Duodenal mucosa (tissue), 2 donors: Measurements from ENCODE around the gene IL37.

Experiments used
- H3K27ac ChIP-seq: one replicate; pipeline ENCODE4 v1.7.0; 2013; ENCODE audit warnings: low read depth, low read length
- H3K27me3 ChIP-seq, 2 donors: one replicate each; pipeline ENCODE4 v1.7.0; 2013; ENCODE audit warnings: low read length in 2 of 2, control low read depth in 1 of 2; ENCODE audit not compliant: insufficient read depth in 2 of 2, control insufficient read depth in 1 of 2
- H3K36me3 ChIP-seq, 2 donors: one replicate each; pipeline ENCODE4 v1.7.0; 2013; ENCODE audit warnings: low read length in 2 of 2, control low read depth in 1 of 2; ENCODE audit not compliant: insufficient read depth in 2 of 2, control insufficient read depth in 1 of 2
- H3K4me1 ChIP-seq, 2 donors: one replicate each; pipeline ENCODE4 v1.7.0; 2013; ENCODE audit warnings: low read length in 2 of 2, control low read depth in 1 of 2; ENCODE audit not compliant: insufficient read depth in 2 of 2, control insufficient read depth in 1 of 2
- H3K4me3 ChIP-seq, 2 donors: one replicate each; pipeline ENCODE4 v1.7.0; 2013; ENCODE audit warnings: low read length in 2 of 2, low read depth in 1 of 2
- H3K9ac ChIP-seq, 2 donors: one replicate each; pipeline ENCODE4 v1.7.0; 2013; ENCODE audit warnings: low read length in 2 of 2, low read depth in 1 of 2
- H3K9me3 ChIP-seq, 2 donors: one replicate each; pipeline ENCODE4 v1.7.0; 2013; ENCODE audit warnings: low read length in 2 of 2, control low read depth in 1 of 2; ENCODE audit not compliant: control insufficient read depth in 1 of 2

The IL37 gene

GRCh38 chr2:112910219-112910618, 746 bp upstream of the IL37 start:
- no peaks in the 10 kb centered on the region for H3K9me3 ChIP-seq
- no peak overlapping the region for H3K27ac ChIP-seq
- H3K36me3 ChIP-seq: no peaks in the 10 kb centered on the region
- no peaks in the 10 kb centered on the region for H3K4me1 ChIP-seq
- H3K4me3 ChIP-seq: no peak overlapping the region
- H3K9ac ChIP-seq: no peak overlapping the region
- peaks cover 0 to 3% of the 10 kb centered on the region in 2 donors for H3K27me3 ChIP-seq

GRCh38 chr2:112912403-112912802, 1.4 kb downstream of the IL37 start:
- Histone ChIP-seq H3K4me1 (no peaks in the 10 kb centered on the region), H3K9me3 (no peaks in the 10 kb centered on the region), H3K36me3 (no peaks in the 10 kb centered on the region), H3K4me3 (no peak overlapping the region), H3K27me3 (no peaks in the 10 kb centered on the region), H3K9ac (no peak overlapping the region), H3K27ac (no peak overlapping the region)

DNA sequence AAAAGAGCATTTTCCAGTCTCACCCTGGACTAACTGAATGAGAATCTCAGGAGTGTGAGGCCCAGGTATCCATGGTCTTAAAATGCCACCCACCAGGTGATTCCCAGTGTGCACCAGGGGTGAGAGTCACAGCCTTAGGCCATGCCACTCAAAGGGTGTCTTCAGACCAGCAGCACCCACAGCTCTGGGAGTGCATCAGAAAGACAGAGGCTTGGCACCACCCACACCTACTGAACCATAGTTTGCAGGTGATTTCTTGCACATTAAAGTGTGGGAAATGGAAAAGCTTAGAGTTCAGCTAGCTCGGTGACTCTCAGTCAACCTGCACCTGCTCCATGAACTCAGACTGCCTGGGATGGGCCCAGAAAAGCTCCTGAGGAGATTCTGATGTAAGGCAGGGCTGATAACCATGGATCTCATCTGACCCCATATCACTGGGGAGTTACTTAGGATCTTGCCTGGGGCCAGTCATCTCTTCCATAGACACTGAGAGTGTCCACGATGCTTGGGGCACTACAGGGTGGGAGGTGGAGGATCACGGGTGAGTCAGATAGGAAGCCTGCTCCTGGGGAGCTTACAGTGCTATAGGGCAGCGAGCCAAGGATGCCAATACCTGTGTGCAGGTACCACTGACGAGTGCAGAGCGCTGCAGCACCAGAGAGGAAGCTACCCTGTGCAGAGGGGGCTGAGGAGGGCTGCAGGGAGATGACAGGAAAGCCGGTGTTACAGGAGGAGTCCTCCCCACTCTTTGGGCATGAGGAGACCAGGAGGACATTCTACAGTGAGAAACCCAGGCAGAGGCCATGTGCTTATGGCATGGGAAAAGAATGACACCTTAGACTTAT, 4.6 kb downstream of the IL37 start:
- H3K27ac ChIP-seq: no peak overlapping the region
- no peaks in the 10 kb centered on the region for H3K36me3 ChIP-seq
- no peaks in the 10 kb centered on the region for H3K4me1 ChIP-seq
- H3K4me3 ChIP-seq: no peak overlapping the region
- no peaks in the 10 kb centered on the region for H3K27me3 ChIP-seq
- no peak overlapping the region for H3K9ac ChIP-seq
- no peaks in the 10 kb centered on the region for H3K9me3 ChIP-seq

DNA sequence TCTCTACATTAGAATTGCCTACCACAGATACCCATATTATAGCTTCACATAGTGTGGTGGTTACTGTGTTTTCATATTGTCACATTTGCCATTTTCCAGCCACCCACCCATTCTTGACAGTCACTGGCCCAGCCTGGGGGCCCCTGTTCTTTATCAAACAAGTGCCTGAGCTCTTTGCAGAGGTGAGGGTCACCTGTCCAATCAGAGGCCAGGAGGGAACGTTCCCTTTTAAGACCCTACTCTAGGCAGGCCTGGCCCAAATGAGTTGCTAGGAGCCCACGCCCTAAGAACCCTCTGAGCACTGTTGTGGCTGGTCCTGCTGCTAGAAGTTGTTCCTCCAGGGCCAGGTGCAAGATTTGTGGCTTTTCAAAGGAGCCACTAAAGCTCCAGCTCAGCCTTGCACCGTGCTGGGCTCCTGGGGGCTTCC, 5.2 kb downstream of the IL37 start:
- Histone ChIP-seq H3K4me3 (no peak overlapping the region), H3K9ac (no peak overlapping the region), H3K27ac (no peak overlapping the region), H3K9me3 (no peaks in the 10 kb centered on the region), H3K27me3 (no peaks in the 10 kb centered on the region), H3K4me1 (no peaks in the 10 kb centered on the region), H3K36me3 (no peaks in the 10 kb centered on the region)

- no peak overlapping the region for H3K4me3 ChIP-seq
- peaks cover 0 to 1% of the 10 kb centered on the region in 2 donors for H3K4me1 ChIP-seq
- no peak overlapping the region for H3K9ac ChIP-seq
- H3K27ac ChIP-seq: no peak overlapping the region
- no peaks in the 10 kb centered on the region for H3K36me3 ChIP-seq
- no peaks in the 10 kb centered on the region for H3K27me3 ChIP-seq
- no peaks in the 10 kb centered on the region for H3K9me3 ChIP-seq
Measured at GRCh38 chr2:112916625-112917247, 5.8 kb downstream of the IL37 start.

GRCh38 chr2:112917856-112918255, 6.9 kb downstream of the IL37 start:
- Histone ChIP-seq H3K4me1 (peaks cover 0 to 11% of the 10 kb centered on the region in 2 donors), H3K4me3 (no peak overlapping the region), H3K9me3 (no peaks in the 10 kb centered on the region), H3K9ac (no peak overlapping the region), H3K27me3 (no peaks in the 10 kb centered on the region), H3K36me3 (no peaks in the 10 kb centered on the region), H3K27ac (no peak overlapping the region)

DNA sequence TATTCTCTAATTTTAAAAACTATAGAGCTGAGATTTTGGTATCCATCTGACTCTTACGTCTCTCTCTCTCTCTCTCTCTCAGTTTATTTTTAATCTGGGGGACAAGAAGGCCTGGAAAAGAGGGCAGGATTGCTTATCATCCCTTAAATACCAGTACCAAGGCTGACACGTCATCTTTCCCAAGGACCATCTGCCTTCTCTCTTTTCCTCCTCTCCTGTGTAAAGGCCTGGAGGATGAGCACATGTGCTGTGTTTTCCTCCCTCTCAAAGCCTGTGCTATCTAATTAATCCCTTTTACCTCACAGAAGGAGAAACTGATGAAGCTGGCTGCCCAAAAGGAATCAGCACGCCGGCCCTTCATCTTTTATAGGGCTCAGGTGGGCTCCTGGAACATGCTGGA, 7.3 kb downstream of the IL37 start:
- Histone ChIP-seq H3K36me3 (no peaks in the 10 kb centered on the region), H3K9me3 (no peaks in the 10 kb centered on the region), H3K9ac (no peak overlapping the region), H3K4me1 (peaks cover 0 to 11% of the 10 kb centered on the region in 2 donors), H3K27me3 (no peaks in the 10 kb centered on the region), H3K27ac (no peak overlapping the region), H3K4me3 (no peak overlapping the region)

DNA sequence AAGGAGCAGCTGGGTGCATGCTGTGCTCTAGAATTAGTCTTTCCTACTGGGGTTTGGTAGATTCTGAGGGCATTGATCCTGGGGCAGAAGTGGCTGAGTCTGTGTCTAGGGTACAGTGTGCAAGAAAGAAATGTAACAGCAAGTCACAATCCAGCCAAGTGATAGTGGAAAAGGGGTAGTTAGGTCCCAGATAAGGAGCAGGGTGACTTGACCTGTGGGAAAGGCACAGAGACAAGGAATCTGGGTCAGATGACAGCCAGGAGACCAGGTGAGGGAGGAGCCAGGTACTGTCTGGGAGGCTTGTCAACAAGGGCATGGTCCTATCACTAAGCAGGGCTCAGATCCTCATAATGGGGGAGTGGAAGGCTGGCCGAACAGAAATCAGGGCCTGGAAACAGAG, 8.1 kb downstream of the IL37 start:
- no peak overlapping the region for H3K9ac ChIP-seq
- no peak overlapping the region for H3K4me3 ChIP-seq
- no peaks in the 10 kb centered on the region for H3K9me3 ChIP-seq
- H3K4me1 ChIP-seq: peaks cover 0 to 11% of the 10 kb centered on the region in 2 donors
- no peak overlapping the region for H3K27ac ChIP-seq
- no peaks in the 10 kb centered on the region for H3K27me3 ChIP-seq
- no peaks in the 10 kb centered on the region for H3K36me3 ChIP-seq

DNA sequence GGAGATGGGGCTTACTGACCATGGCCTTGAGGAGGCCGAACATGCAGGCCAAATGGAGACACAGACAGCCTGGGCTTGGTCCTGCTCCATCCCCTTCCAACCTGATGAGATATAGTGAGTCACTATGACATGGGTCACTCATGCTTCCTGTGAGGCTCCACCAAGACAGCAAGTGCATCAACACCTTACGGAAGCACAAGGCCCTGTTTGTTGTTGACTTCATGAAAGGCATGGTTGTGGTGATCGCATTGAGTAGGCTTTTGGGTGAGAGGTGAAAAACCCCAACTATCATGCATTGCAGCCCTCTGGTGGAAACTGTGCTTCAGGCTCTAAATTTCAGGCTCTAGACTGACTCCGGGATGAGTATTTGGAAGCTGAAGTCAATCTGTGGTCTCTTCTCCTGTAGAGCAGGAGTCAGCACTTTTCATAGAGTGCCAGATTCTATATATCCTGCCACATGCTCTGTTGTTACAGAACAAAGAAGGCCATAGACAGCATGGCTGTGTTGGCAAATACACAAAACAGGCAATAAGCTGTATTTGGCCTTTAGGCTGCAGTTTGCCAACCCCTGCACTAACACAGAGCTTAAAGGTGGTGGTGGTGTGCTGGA, 10.1 kb downstream of the IL37 start:
- no peaks in the 10 kb centered on the region for H3K9me3 ChIP-seq
- no peaks in the 10 kb centered on the region for H3K36me3 ChIP-seq
- no peaks in the 10 kb centered on the region for H3K27me3 ChIP-seq
- H3K9ac ChIP-seq: no peak overlapping the region
- H3K4me1 ChIP-seq: peaks cover 0 to 19% of the 10 kb centered on the region in 2 donors
- no peak overlapping the region for H3K27ac ChIP-seq
- H3K4me3 ChIP-seq: no peak overlapping the region

DNA sequence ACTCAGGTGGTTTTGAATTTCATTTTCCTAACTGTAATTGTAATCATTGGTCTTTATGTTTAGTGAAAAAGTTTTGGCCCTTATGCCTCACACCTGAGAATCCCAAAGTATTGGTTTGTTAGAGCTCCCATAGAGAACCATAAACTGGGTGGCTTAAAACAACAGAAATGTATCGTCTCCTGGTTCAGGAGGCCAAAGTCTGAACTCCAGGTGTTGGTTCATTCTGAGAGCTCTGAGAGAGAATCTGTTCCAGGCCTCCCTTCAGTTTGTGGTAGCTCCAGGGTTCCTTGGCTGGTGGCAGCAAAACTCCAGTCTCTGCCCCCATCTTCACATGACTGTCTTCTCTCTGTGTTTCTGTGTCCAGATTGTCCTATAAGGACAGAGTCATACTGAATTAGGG, 11.0 kb downstream of the IL37 start:
- Histone ChIP-seq H3K9ac (no peak overlapping the region), H3K9me3 (no peaks in the 10 kb centered on the region), H3K36me3 (no peaks in the 10 kb centered on the region), H3K4me1 (peaks cover 0 to 19% of the 10 kb centered on the region in 2 donors), H3K4me3 (no peak overlapping the region), H3K27me3 (no peaks in the 10 kb centered on the region), H3K27ac (no peak overlapping the region)
